Measurements from ENCODE around the gene NIPAL3.

NIPAL3 gene

DNA sequence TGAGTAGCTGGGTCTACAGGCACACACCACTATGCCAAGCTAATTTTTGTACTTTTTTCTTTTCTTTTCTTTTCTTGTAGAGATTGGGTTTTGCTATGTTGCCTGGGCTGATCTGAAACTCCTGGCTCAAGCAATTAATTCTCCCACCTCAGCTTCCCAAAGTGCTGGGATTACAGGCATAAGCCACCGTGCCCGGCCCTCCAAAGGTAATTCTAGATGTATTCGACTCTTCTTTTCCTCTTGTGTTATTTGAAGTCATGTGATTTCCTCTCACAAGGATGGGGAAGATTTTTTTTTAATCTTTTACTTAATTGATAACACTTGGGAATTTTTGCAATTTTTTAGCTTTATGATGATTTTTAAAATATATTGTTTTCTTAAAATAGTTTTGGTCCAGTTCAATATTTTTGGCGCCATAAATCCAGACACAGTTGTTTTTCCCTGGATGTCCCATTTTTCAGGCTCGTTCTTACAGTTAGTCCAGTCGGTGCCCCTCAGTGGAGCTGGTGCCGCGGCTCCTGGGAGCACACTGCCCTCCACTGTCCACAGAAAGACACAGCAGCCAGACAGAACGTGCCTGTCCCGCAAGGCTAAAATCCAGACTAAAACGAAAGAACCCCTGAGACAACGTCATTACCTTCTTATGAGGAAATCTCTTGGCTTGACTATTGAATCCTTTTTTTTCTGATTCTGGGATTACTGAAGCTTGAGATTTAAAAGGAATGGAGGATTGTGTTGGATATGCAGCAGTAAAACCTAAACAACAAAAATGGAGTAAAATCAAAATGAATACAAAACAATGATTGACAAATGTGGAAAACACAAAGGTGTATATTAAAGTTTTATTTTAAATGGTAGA lies 24.4 kb upstream of the NIPAL3 start:
- H3K9ac ChIP-seq = no peak overlapping the region
- no peak overlapping the region for H3K4me3 ChIP-seq
- H4K20me1 ChIP-seq = no peaks in the 10 kb centered on the region
- H3K27ac ChIP-seq = no peak overlapping the region
- H3K9me3 ChIP-seq = no peaks in the 10 kb centered on the region
- TF ChIP-seq Cebpa-rat (IDR thresholded peaks at IDR 0.05) = no peak
- peaks cover 6% of the 10 kb centered on the region; the same call in 1 of the 2 replicates for H3K4me1 ChIP-seq
- no peaks in the 10 kb centered on the region for H3K36me3 ChIP-seq
- peaks cover 7% of the 10 kb centered on the region; the same call in 1 of the 2 replicates for H3K27me3 ChIP-seq
- H3K4me2 ChIP-seq = no peak overlapping the region

DNA sequence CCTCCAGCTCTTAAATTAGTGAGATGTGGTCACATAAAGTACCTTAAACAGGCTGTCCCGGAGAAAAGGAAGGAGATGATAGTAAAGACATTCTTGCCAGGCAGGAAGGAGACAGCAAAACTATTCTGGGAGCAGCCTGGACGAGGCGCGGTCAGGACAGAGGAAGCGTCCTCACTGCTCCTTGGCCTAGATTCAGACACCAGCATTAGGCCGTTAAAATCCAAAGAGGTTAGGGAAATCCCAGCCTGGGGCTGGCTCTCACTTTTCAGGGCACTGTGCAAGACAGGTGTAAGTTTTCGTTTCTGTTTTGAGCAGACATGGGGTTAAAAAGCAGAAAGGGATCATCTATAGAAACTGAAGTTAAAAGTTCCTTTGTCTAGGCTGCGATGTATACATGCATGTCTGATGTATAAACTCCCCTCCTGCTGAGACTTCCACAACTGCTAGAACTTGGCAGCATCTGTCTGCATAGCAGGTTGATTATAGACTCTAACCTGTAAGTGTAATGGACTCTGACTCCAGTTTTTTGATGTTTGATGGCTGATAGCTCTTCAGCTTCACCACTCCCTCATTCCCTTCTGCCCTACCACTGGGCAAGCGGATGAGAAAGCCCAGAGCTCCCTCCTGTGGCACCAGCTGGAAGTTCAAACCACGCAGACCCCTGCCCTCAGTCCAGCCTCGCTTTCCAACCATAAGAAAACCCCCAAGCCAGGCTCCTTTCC lies 23.6 kb upstream of the NIPAL3 start:
- Histone ChIP-seq H3K9me3 (no peaks in the 10 kb centered on the region), H3K4me3 (no peak overlapping the region), H3K4me1 (peaks cover 6% of the 10 kb centered on the region; the same call in 1 of the 2 replicates), H3K36me3 (no peaks in the 10 kb centered on the region), H4K20me1 (no peaks in the 10 kb centered on the region), H3K27ac (no peak overlapping the region), H3K27me3 (peaks cover 3% of the 10 kb centered on the region; the same call in 1 of the 2 replicates), H3K4me2 (0 out of 2 replicates have a peak overlapping the region, but pooled peaks have one; percentile 10), H3K9ac (no peak overlapping the region)
- TF ChIP-seq Cebpa-rat (IDR thresholded peaks at IDR 0.05) = no peak

DNA sequence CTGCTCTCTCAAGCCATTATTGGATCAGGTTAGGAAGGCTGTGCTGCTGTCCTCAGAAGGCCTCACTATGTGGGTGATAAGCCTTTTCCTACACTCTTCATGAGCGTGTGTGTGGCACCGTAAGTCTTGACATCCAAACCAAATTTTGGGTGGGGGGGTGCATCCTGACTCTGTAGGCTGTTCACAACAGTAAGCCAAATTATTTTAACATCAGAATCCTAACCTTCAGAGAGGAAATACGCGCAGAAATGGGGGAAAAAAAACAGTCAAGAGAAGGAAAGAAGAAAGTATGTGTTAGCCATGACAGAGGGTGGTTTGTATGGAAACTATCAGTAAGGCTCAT lies 23.0 kb upstream of the NIPAL3 start:
- Histone ChIP-seq H3K4me2 (no peak overlapping the region), H3K4me1 (peaks cover 6% of the 10 kb centered on the region; the same call in 1 of the 2 replicates), H4K20me1 (no peaks in the 10 kb centered on the region), H3K4me3 (no peak overlapping the region), H3K27me3 (no peaks in the 10 kb centered on the region), H3K27ac (no peak overlapping the region), H3K36me3 (no peaks in the 10 kb centered on the region), H3K9me3 (no peaks in the 10 kb centered on the region), H3K9ac (no peak overlapping the region)
- TF ChIP-seq Cebpa-rat (IDR thresholded peaks at IDR 0.05) = no peak

DNA sequence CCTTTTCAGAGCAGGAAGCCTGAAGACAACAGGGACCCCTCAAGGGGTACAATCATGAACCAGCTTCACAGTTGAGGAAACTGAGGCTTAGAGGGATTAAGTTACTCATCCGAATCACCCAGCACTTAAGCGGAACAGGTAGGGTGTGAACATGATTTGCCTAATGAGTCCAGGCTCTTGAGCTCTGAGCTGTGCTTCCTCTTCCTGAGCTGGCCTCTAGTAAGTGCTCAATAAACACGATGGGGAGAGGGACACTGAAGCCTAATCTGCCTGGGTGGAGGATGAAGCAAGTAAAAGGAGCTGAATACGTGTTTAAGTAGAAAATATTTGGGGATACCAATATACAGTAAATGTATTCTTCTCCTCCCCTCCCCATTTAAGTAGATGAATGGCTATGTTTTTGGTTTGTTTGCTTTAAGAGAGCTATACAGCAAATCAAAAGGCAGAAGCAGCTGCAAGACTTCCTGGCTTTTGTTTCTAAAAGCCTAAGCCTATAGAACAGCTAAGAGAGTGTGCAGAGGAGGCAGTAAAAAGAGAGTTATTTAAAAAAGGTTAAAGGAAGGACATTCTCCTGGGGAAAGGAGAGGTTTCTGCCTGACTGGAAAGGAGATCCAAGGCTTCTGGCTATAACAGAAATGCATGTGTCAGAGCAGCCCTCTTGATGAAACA lies 22.5 kb upstream of the NIPAL3 start:
- Histone ChIP-seq H3K4me1 (peaks cover 6% of the 10 kb centered on the region; the same call in 1 of the 2 replicates), H3K4me3 (no peak overlapping the region), H3K27me3 (no peaks in the 10 kb centered on the region), H3K4me2 (no peak overlapping the region), H3K9ac (0 out of 2 replicates have a peak overlapping the region, but pooled peaks have one; percentile 28), H3K36me3 (no peaks in the 10 kb centered on the region), H3K9me3 (no peaks in the 10 kb centered on the region), H4K20me1 (no peaks in the 10 kb centered on the region), H3K27ac (no peak overlapping the region)
- no peak for TF ChIP-seq Cebpa-rat (IDR thresholded peaks at IDR 0.05)

DNA sequence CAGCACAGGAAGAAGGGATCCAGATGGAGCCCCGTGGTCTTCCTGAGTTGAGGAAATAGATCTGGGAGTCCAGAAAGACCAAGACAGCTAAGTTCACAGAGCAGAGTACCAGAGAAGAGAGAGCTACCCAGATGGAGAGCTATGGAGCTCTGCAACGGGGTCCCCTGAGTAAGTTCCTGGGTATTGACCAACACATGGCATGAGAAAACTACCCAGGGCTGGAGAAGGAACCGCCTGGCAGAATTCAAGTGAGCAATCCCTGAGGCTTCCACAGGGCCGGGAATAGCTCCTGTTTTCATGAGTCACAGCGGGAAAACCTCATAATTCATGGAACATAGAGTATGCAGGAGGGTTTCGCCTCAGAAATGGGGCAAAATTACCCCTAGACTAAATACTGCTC lies 21.7 kb upstream of the NIPAL3 start:
- Histone ChIP-seq H3K27ac (no peak overlapping the region), H3K36me3 (no peaks in the 10 kb centered on the region), H4K20me1 (no peaks in the 10 kb centered on the region), H3K9ac (no peak overlapping the region), H3K4me1 (peaks cover 6% of the 10 kb centered on the region; the same call in 1 of the 2 replicates), H3K4me2 (no peak overlapping the region), H3K4me3 (no peak overlapping the region), H3K27me3 (no peaks in the 10 kb centered on the region), H3K9me3 (no peaks in the 10 kb centered on the region)
- TF ChIP-seq Cebpa-rat (IDR thresholded peaks at IDR 0.05) = no peak

DNA sequence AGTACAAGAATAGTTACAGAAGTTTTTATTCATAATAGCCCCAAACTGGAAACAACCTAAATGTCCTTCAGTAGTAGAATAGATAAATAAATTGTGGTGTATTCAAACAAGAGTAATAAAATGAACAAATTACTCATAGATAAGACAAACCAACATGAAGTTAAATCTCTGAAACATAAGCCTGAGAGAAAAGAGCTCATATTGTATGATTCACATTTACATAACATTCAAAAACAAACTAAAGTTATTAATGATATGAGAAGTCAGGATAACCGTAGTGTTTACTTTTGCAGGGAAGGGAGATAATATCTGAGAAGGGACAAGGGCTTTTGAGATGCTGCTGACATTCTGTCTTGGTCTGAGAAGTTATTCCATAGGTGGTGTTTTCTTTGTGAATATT lies 15.5 kb upstream of the NIPAL3 start:
- Histone ChIP-seq H3K27ac (no peak overlapping the region), H3K4me3 (no peak overlapping the region), H3K27me3 (no peaks in the 10 kb centered on the region)

DNA sequence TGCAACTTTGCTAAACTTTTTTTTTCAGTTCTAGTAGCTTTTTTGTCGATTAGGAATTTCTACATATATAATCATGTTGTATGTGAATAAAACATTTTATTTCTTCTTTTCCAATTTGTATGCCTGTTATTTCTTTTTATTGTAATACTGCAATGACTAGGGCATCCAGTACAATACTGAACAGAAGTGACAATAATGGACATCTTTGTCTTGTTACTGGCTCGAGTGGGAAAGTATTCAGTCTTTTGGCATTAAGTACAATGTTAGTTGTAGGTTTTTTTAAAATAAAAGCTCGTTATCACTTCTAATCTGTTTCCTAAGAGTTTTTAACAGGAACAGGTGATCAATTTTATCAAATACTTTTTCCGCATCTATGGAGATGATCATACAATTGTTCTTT lies 11.8 kb upstream of the NIPAL3 start:
- TF ChIP-seq Cebpa-rat (IDR thresholded peaks at IDR 0.05) = no peak
- H4K20me1 ChIP-seq = no peaks in the 10 kb centered on the region

More for the DNA sequence above, 15.5 kb upstream of the NIPAL3 start:
- no peak for TF ChIP-seq Cebpa-rat (IDR thresholded peaks at IDR 0.05)
- Histone ChIP-seq H3K4me1 (no peaks in the 10 kb centered on the region), H3K36me3 (no peaks in the 10 kb centered on the region), H3K9ac (no peak overlapping the region), H4K20me1 (no peaks in the 10 kb centered on the region), H3K9me3 (no peaks in the 10 kb centered on the region), H3K4me2 (no peak overlapping the region)

DNA sequence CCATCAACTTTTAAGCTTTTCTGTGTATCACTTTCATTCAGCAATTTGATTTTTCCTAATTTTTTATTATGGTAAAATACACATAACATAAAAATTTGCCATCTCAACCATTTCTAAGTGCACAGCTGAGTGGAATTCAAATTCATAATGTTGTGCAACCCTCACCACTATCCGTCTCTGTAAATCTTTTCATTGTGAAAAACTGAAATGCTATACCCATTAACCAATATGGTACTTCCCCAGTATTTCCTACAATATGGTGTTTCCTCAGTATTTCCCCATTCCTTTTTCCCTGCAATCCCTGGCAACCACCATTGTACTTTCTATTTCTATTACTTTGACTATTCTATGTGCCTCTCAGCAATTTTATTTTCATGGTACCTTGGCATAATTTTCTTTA lies 8.8 kb upstream of the NIPAL3 start:
- Histone ChIP-seq H3K4me3 (no peak overlapping the region), H3K9me3 (peaks cover 9% of the 10 kb centered on the region), H3K9ac (no peak overlapping the region), H4K20me1 (no peaks in the 10 kb centered on the region), H3K4me1 (no peaks in the 10 kb centered on the region), H3K36me3 (no peaks in the 10 kb centered on the region), H3K4me2 (no peak overlapping the region), H3K27me3 (no peaks in the 10 kb centered on the region), H3K27ac (no peak overlapping the region)
- no peak for TF ChIP-seq Cebpa-rat (IDR thresholded peaks at IDR 0.05)

More for the DNA sequence above, 11.8 kb upstream of the NIPAL3 start:
- H3K27me3 ChIP-seq = no peaks in the 10 kb centered on the region
- H3K36me3 ChIP-seq = no peaks in the 10 kb centered on the region
- H3K27ac ChIP-seq = no peak overlapping the region
- peaks cover 9% of the 10 kb centered on the region for H3K9me3 ChIP-seq
- no peak overlapping the region for H3K9ac ChIP-seq
- no peak overlapping the region for H3K4me2 ChIP-seq
- H3K4me1 ChIP-seq = no peaks in the 10 kb centered on the region
- no peak overlapping the region for H3K4me3 ChIP-seq

DNA sequence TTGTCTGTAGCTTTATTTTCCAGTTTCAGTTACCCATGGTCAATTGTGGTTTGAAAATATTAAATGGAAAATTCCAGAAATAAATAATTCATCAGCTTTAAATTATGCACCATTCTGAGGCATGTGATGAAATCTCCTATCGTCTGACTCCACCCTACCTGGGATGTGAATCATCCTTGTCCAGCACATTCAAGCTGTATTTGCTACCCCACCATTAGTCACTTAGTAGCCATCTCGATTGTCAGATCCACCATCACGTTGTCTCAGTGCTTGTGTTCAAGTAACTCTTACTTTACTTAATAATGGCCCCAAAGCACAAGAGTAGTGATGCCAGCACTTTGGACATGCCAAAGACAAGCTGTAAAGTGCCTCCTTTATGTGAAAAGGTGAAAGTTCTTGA lies 6.1 kb upstream of the NIPAL3 start:
- H3K9ac ChIP-seq = no peak overlapping the region
- H3K4me2 ChIP-seq = no peak overlapping the region
- H3K4me3 ChIP-seq = no peak overlapping the region
- H4K20me1 ChIP-seq = no peaks in the 10 kb centered on the region
- no peaks in the 10 kb centered on the region for H3K36me3 ChIP-seq
- no peak for TF ChIP-seq Cebpa-rat (IDR thresholded peaks at IDR 0.05)
- peaks cover 9% of the 10 kb centered on the region for H3K9me3 ChIP-seq
- no peak overlapping the region for H3K27ac ChIP-seq
- H3K4me1 ChIP-seq = peaks cover 10% of the 10 kb centered on the region
- H3K27me3 ChIP-seq = peaks cover 25% of the 10 kb centered on the region

Data from BLaER1 (cell line).